ENCODE data around the gene PKP2. TPM values are rescaled to one million over a fixed set of nuclear protein-coding genes. Genes with fewer than 3 reads are reported as not detected.

PKP2 gene
- total RNA-seq, 1 experiment from 2014 or later: 18.4 TPM

DNA sequence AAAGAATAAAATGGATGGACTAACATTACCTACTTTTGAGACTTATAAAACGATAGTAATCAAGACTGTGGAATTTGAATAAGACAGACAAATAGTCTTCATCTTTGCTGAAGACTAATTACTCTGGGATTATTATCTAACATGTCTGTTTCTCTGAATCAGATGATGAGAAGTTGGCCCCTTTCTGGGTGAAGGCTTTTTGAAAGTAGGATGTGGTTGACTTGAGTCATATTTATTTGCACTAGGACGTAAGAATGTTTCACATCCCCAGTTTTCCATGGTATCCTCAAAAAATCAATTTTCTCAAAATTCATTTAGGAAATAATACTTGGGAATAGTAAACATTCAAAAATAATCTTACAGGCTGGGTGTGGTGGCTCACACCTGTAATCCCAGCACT lies 31.8 kb downstream of the PKP2 start:
- Histone ChIP-seq H3K23me2 (ENCODE audit: insufficient read length, low read depth, low read length, poor library complexity, severe bottlenecking) (no peaks in the 10 kb centered on the region), H2AK5ac (ENCODE audit: insufficient read length, low read length) (no peak overlapping the region), H3T11ph (ENCODE audit: low read length) (no peak overlapping the region), H3K56ac (ENCODE audit: insufficient read length, low read depth, low read length) (no peak overlapping the region), H2BK20ac (ENCODE audit: low read depth, low read length, poor library complexity, severe bottlenecking) (no peak overlapping the region), H3K27ac (ENCODE audit: insufficient read length, low read depth, low read length) (no peak overlapping the region), H3K79me1 (ENCODE audit: insufficient read depth, low read depth, low read length, poor library complexity, severe bottlenecking) (no peaks in the 10 kb centered on the region), H3K23ac (ENCODE audit: insufficient read length, low read depth, low read length) (no peak overlapping the region), H3K4me2 (ENCODE audit: insufficient read depth, insufficient read length, low read length) (no peak overlapping the region), H4K5ac (ENCODE audit: insufficient read length, low read depth, low read length) (no peak overlapping the region), H3K9me3 (ENCODE audit: control insufficient read depth, low read depth, low read length) (no peaks in the 10 kb centered on the region), H3K4me1 (ENCODE audit: insufficient read depth, low read length) (no peaks in the 10 kb centered on the region), H4K8ac (replicated peaks; ENCODE audit: insufficient read length, low read depth, low read length) (no peak overlapping the region), H4K91ac (ENCODE audit: insufficient read length, low read depth, low read length) (no peak overlapping the region), H2BK12ac (ENCODE audit: insufficient read length, low read depth, low read length) (no peak overlapping the region), H3K79me2 (ENCODE audit: insufficient read depth, low read length) (no peaks in the 10 kb centered on the region), H3K9ac (ENCODE audit: extremely low read depth, insufficient read length, low read length) (no peak overlapping the region), H3K27me3 (ENCODE audit: insufficient read depth, low read length) (no peaks in the 10 kb centered on the region), H4K20me1 (ENCODE audit: control insufficient read depth, insufficient read depth, insufficient read length) (no peaks in the 10 kb centered on the region), H2BK5ac (ENCODE audit: insufficient read length, low read length) (no peak overlapping the region), H3K14ac (ENCODE audit: insufficient read depth, low read length) (no peak overlapping the region), H2AFZ (ENCODE audit: low read length) (no peak overlapping the region), H3K4ac (ENCODE audit: low read depth, low read length) (no peak overlapping the region), H3K18ac (ENCODE audit: insufficient read length, low read depth, low read length) (no peak overlapping the region), H2BK120ac (ENCODE audit: low read depth, low read length, poor library complexity, severe bottlenecking) (no peak overlapping the region), H2BK15ac (ENCODE audit: low read depth, low read length) (no peak overlapping the region)
- Mint-ChIP-seq H3K9me3 (no peaks in the 10 kb centered on the region), H3K27me3 (ENCODE audit: low read depth) (no peaks in the 10 kb centered on the region), H3K27ac (no peak overlapping the region), H3K36me3 (ENCODE audit: insufficient read depth in 1 of 3, low read depth in 3 of 3) (peaks cover 0 to 19% (median 7%) of the 10 kb centered on the region in 3 experiments; a peak in 3 of 7 replicates), H3K4me1 (peaks cover 4 to 6% of the 10 kb centered on the region in 2 experiments; a peak in 3 of 4 replicates), H3K4me3 (no peak overlapping the region)
- no peak for TF ChIP-seq CTCF (conservative IDR thresholded peaks at IDR 0.05)
- DNase-seq: no peak
- no CpG with 5 or more reads among the region's 2 CpGs for WGBS (ENCODE audit: extremely low coverage, insufficient read length, low lambda C conversion rate)
